Karpas-422 (cell line): ENCODE measurements around the gene ASB6. TPM values are rescaled to one million over a fixed set of nuclear protein-coding genes. Genes with fewer than 3 reads are reported as not detected.
"Not testable (repeated sequence)": the region's sequence is repeated elsewhere in the genome, so short reads cannot be mapped to it uniquely, and the experiment has no call there.

ENCODE experiments used
- DNase-seq: peaks from one replicate; pipeline ENCODE4 v3.0.0-alpha.2; 2015
- H2AFZ ChIP-seq: fragments of 200-600 bp; sonication (generic); 2 replicates; pipeline ENCODE4 v1.6.1; 2014; ENCODE audit warnings: antibody characterized with exemption, low read length, mixed read lengths
- H3K27ac ChIP-seq: fragments of 200-600 bp; sonication (generic); 2 replicates; pipeline ENCODE4 v1.5.1; 2014; ENCODE audit warnings: mild to moderate bottlenecking, low read length, moderate library complexity
- H3K27me3 ChIP-seq: fragments of 200-600 bp; sonication (generic); 2 replicates; pipeline ENCODE4 v1.6.1; 2014; ENCODE audit warnings: low read length, mixed read lengths
- H3K36me3 ChIP-seq: fragments of 200-600 bp; sonication (generic); 2 replicates; pipeline ENCODE4 v1.6.1; 2014; ENCODE audit warnings: low read length, mixed read lengths; ENCODE audit not compliant: insufficient read depth
- H3K4me1 ChIP-seq: fragments of 200-600 bp; sonication (generic); 2 replicates; pipeline ENCODE4 v1.6.1; 2014; ENCODE audit warnings: mild to moderate bottlenecking, low read length, mixed read lengths
- H3K4me2 ChIP-seq: fragments of 200-600 bp; sonication (generic); 2 replicates; pipeline ENCODE4 v1.6.1; 2014; ENCODE audit warnings: low read length, low read depth, mild to moderate bottlenecking; ENCODE audit not compliant: poor library complexity, severe bottlenecking
- H3K4me3 ChIP-seq: fragments of 200-600 bp; sonication (generic); 2 replicates; pipeline ENCODE4 v1.5.1; 2014; ENCODE audit warnings: mild to moderate bottlenecking, antibody characterized with exemption, low read length, mixed read lengths
- H3K79me2 ChIP-seq: fragments of 200-600 bp; sonication (generic); 2 replicates; pipeline ENCODE4 v1.6.1; 2014; ENCODE audit warnings: mild to moderate bottlenecking, low read length, mixed read lengths
- H3K9ac ChIP-seq: fragments of 200-600 bp; sonication (generic); 2 replicates; pipeline ENCODE4 v1.6.0; 2014; ENCODE audit warnings: low read length
- H3K9me2 ChIP-seq: fragments of 200-600 bp; sonication (generic), shearing (Covaris generic); replicated peaks from 2 replicates; pipeline ENCODE4 v1.6.0; 2014; ENCODE audit warnings: mild to moderate bottlenecking, low read length, moderate library complexity; ENCODE audit not compliant: insufficient read depth
- H3K9me3 ChIP-seq: fragments of 300-700, 200-600 bp; sonication (generic); 2 replicates; pipeline ENCODE4 v1.6.1; 2014; ENCODE audit warnings: low read length, mixed read lengths
- H4K20me1 ChIP-seq: fragments of 200-600 bp; sonication (generic); 2 replicates; pipeline ENCODE4 v1.6.1; 2014; ENCODE audit warnings: mild to moderate bottlenecking, antibody characterized with exemption, low read length, low read depth; ENCODE audit not compliant: insufficient read depth
- total RNA-seq: library from RNA; depleted of rRNA; stranded (reverse); fragments of >200 nt; shearing (Covaris generic); gene quantifications from 2 replicates; pipeline ENCODE4 v1.2.3, GENCODE V29; 2014; ENCODE audit warnings: low replicate concordance

ASB6 gene
- total RNA-seq, 1 experiment from 2014 or later = 10.6 TPM

- H3K4me2 ChIP-seq = no peak overlapping the region
- H3K36me3 ChIP-seq = no peaks in the 10 kb centered on the region
- no peaks in the 10 kb centered on the region for H4K20me1 ChIP-seq
- H3K9ac ChIP-seq = no peak overlapping the region
- no peaks in the 10 kb centered on the region for H3K27me3 ChIP-seq
- no peak overlapping the region for H3K4me3 ChIP-seq
- no peak overlapping the region for H3K27ac ChIP-seq
- H3K9me3 ChIP-seq = no peaks in the 10 kb centered on the region
- H3K79me2 ChIP-seq = no peaks in the 10 kb centered on the region
- H2AFZ ChIP-seq = no peak overlapping the region
- DNase-seq = no peak
- no peaks in the 10 kb centered on the region for H3K9me2 ChIP-seq
- H3K4me1 ChIP-seq = no peaks in the 10 kb centered on the region
These were observed 40.8 kb downstream of the ASB6 start for GRCh38 chr9:129601082-129601674.

GRCh38 chr9:129598089-129598596 is 43.8 kb downstream of the ASB6 start:
- no peak overlapping the region for H3K9ac ChIP-seq
- H3K27ac ChIP-seq = no peak overlapping the region
- H3K4me1 ChIP-seq = no peaks in the 10 kb centered on the region
- no peak overlapping the region for H2AFZ ChIP-seq
- H3K4me3 ChIP-seq = no peak overlapping the region
- H3K9me3 ChIP-seq = no peaks in the 10 kb centered on the region
- no peaks in the 10 kb centered on the region for H4K20me1 ChIP-seq
- H3K4me2 ChIP-seq = no peak overlapping the region
- no peaks in the 10 kb centered on the region for H3K9me2 ChIP-seq
- H3K36me3 ChIP-seq = no peaks in the 10 kb centered on the region
- H3K79me2 ChIP-seq = no peaks in the 10 kb centered on the region
- DNase-seq = no peak
- H3K27me3 ChIP-seq = no peaks in the 10 kb centered on the region

GRCh38 chr9:129597355-129598088 is 44.4 kb downstream of the ASB6 start:
- H3K4me1 ChIP-seq = no peaks in the 10 kb centered on the region
- H3K9me2 ChIP-seq = no peaks in the 10 kb centered on the region
- no peak overlapping the region for H3K4me2 ChIP-seq
- H3K9ac ChIP-seq = no peak overlapping the region
- no peaks in the 10 kb centered on the region for H3K36me3 ChIP-seq
- no peaks in the 10 kb centered on the region for H3K27me3 ChIP-seq
- DNase-seq = no peak
- no peak overlapping the region for H2AFZ ChIP-seq
- no peak overlapping the region for H3K27ac ChIP-seq
- H3K9me3 ChIP-seq = no peaks in the 10 kb centered on the region
- no peak overlapping the region for H3K4me3 ChIP-seq
- no peaks in the 10 kb centered on the region for H3K79me2 ChIP-seq
- no peaks in the 10 kb centered on the region for H4K20me1 ChIP-seq

GRCh38 chr9:129596541-129597331 is 45.2 kb downstream of the ASB6 start:
- H3K9me3 ChIP-seq = no peaks in the 10 kb centered on the region
- no peak overlapping the region for H3K27ac ChIP-seq
- DNase-seq = no peak
- no peak overlapping the region for H3K9ac ChIP-seq
- no peaks in the 10 kb centered on the region for H3K36me3 ChIP-seq
- no peak overlapping the region for H3K4me2 ChIP-seq
- H4K20me1 ChIP-seq = no peaks in the 10 kb centered on the region
- H3K9me2 ChIP-seq = no peaks in the 10 kb centered on the region
- H3K27me3 ChIP-seq = no peaks in the 10 kb centered on the region
- H3K4me1 ChIP-seq = no peaks in the 10 kb centered on the region
- no peaks in the 10 kb centered on the region for H3K79me2 ChIP-seq
- H3K4me3 ChIP-seq = no peak overlapping the region
- no peak overlapping the region for H2AFZ ChIP-seq

- Histone ChIP-seq H3K4me2 (no peak overlapping the region), H3K4me3 (no peak overlapping the region), H3K79me2 (no peaks in the 10 kb centered on the region), H2AFZ (no peak overlapping the region), H3K9ac (no peak overlapping the region), H3K27ac (no peak overlapping the region), H4K20me1 (no peaks in the 10 kb centered on the region), H3K9me2 (no peaks in the 10 kb centered on the region), H3K4me1 (no peaks in the 10 kb centered on the region), H3K9me3 (no peaks in the 10 kb centered on the region), H3K36me3 (no peaks in the 10 kb centered on the region), H3K27me3 (no peaks in the 10 kb centered on the region)
- DNase-seq = no peak
These were observed 45.9 kb downstream of the ASB6 start for GRCh38 chr9:129595903-129596540.

GRCh38 chr9:129595311-129595741 is 46.6 kb downstream of the ASB6 start:
- DNase-seq = no peak
- Histone ChIP-seq H3K9me3 (no peaks in the 10 kb centered on the region), H4K20me1 (no peaks in the 10 kb centered on the region), H3K4me3 (no peak overlapping the region), H3K27me3 (no peaks in the 10 kb centered on the region), H3K9ac (no peak overlapping the region), H3K79me2 (no peaks in the 10 kb centered on the region), H3K4me2 (no peak overlapping the region), H3K9me2 (no peaks in the 10 kb centered on the region), H3K27ac (no peak overlapping the region), H3K4me1 (no peaks in the 10 kb centered on the region), H2AFZ (no peak overlapping the region), H3K36me3 (no peaks in the 10 kb centered on the region)

- H3K79me2 ChIP-seq = no peaks in the 10 kb centered on the region
- H3K4me2 ChIP-seq = no peak overlapping the region
- H3K4me3 ChIP-seq = no peak overlapping the region
- no peaks in the 10 kb centered on the region for H4K20me1 ChIP-seq
- no peaks in the 10 kb centered on the region for H3K9me3 ChIP-seq
- H3K9ac ChIP-seq = no peak overlapping the region
- H3K27ac ChIP-seq = no peak overlapping the region
- H3K27me3 ChIP-seq = no peaks in the 10 kb centered on the region
- H3K4me1 ChIP-seq = no peaks in the 10 kb centered on the region
- H3K36me3 ChIP-seq = no peaks in the 10 kb centered on the region
- no peaks in the 10 kb centered on the region for H3K9me2 ChIP-seq
- DNase-seq = no peak
- H2AFZ ChIP-seq = no peak overlapping the region
These were observed 47.3 kb downstream of the ASB6 start for GRCh38 chr9:129594632-129595031.

- H2AFZ ChIP-seq, H3K4me3 ChIP-seq, H3K27ac ChIP-seq, DNase-seq, H4K20me1 ChIP-seq, H3K9me3 ChIP-seq, H3K27me3 ChIP-seq, H3K4me2 ChIP-seq, H3K9ac ChIP-seq, H3K4me1 ChIP-seq, H3K36me3 ChIP-seq, H3K79me2 ChIP-seq, H3K9me2 ChIP-seq: not testable (repeated sequence)
These were observed 49.2 kb downstream of the ASB6 start for GRCh38 chr9:129592790-129593189.
